WI38 (cell line): ENCODE data around the gene KRTAP2-3.
"Not testable (repeated sequence)": the region's sequence is repeated elsewhere in the genome, so short reads cannot be mapped to it uniquely, and the experiment has no call there.

Source experiments
- H3K4me3 ChIP-seq: 2 replicates; pipeline ENCODE4 v1.5.1; 2011; ENCODE audit warnings: low read depth, mild to moderate bottlenecking, control low read depth, low read length
- TF ChIP-seq, protein P1 (sequence below): IDR thresholded peaks from 2 replicates; pipeline ENCODE4 v1.5.1; 2012; ENCODE audit warnings: low read depth, mild to moderate bottlenecking, control low read depth, low read length

Gene KRTAP2-3

DNA sequence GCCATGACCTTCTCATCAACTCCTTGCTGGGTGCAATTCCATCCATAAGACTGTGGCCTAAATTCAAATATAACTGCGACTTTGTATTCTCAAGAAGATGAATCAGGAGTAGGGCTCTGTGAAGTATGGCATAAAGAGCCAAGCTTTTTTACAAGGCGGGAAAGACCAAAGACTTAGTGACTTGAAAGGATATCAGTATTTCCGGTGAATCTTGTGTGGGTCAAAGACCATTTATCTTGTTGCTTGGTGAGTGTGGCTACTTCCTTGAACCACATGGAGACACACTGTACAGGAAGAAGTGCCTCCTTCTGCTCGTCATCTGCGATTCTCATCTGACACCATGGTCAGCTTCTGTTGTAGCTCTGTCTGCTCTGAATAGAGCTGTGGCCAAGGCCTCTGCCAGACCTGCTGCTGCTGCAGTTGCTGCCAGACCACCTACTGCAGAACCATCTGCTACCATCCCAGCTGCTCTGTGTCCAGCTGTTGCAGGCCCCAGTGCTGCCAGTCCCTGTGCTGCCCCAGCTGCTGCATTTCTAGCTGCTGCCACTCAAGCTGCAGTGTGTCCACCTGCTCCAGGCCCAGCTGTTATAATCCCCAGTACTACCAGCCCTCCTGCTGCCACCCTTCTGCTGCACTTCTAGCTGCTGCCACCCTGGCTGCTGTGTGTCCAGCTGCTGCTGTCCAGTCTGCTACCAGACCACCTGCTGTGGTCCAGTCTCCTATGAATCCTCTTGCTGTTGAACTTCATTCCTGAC, 11.9 kb upstream of the KRTAP2-3 start:
- TF ChIP-seq, protein P1, sequence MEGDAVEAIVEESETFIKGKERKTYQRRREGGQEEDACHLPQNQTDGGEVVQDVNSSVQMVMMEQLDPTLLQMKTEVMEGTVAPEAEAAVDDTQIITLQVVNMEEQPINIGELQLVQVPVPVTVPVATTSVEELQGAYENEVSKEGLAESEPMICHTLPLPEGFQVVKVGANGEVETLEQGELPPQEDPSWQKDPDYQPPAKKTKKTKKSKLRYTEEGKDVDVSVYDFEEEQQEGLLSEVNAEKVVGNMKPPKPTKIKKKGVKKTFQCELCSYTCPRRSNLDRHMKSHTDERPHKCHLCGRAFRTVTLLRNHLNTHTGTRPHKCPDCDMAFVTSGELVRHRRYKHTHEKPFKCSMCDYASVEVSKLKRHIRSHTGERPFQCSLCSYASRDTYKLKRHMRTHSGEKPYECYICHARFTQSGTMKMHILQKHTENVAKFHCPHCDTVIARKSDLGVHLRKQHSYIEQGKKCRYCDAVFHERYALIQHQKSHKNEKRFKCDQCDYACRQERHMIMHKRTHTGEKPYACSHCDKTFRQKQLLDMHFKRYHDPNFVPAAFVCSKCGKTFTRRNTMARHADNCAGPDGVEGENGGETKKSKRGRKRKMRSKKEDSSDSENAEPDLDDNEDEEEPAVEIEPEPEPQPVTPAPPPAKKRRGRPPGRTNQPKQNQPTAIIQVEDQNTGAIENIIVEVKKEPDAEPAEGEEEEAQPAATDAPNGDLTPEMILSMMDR = no peak
- no peak overlapping the region for H3K4me3 ChIP-seq

DNA sequence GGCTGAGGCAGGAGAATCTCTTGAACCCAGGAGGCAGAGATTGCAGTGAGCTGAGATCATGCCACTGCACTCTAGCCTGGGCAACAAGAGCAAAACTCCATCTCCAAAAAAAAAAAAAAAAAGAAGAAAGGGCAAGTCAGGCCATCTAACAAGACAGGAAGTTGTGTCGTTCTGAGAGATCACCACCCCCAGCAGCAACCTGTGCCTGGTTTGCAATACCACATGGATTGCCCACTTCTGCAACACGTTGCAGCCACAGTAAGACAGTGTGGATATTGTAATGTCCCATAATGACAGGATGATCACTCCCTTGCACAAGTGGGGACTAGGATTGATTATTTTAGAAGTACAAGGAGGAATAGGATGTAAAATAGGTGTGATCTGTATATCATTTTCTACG, 9.1 kb upstream of the KRTAP2-3 start:
- TF ChIP-seq, protein P1 = no peak

GRCh38 chr17:41067281-41067680, 7.4 kb upstream of the KRTAP2-3 start:
- no peak overlapping the region for H3K4me3 ChIP-seq
- TF ChIP-seq, protein P1 = no peak

More for the DNA sequence above, 9.1 kb upstream of the KRTAP2-3 start:
- no peak overlapping the region for H3K4me3 ChIP-seq

DNA sequence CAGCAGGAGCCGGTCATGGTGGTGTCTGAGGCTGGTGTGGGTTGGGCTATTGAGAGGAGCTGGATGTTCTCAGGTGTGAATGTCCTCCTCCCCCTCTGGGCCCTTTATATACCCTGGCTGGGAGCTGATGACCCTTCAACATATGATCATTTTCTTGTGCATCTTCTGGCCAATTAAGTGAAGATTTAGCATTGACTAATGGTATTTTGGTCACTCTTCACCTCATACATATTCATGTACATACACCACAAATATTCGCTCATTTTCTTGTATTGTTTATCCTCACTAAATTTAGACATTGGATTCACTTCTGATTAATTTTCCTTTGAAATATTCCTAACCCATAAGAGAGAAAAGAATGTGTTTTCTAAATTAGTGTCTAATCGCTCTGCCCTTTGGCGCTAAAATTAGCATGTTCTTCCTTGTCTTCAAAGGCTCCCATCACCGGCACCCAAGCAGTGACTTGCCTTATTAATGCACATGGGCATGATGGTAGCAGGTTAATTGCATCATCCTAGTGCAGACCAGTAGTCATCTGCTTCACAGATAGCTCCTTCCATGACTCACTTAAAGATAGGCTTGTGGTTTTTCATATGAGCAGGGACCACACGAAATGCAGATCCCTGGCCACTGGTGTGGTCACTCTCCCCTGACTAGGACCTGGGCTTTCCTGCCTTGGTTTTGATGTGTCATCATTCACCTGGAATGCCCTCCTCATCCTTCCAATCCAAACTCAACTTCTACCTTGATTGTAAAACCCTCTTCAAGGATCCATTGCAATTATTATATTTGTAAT, 6.1 kb upstream of the KRTAP2-3 start, which contains the start of gene KRTAP2-4:
TSS of gene KRTAP2-4 (minus strand) at position 51 of the 796 bp plus-strand sequence. CDS start at position 17, 34 bp downstream.
- no peak within 1 kb of the TSS for H3K4me3 ChIP-seq
- TF ChIP-seq, protein P1 = no peak

GRCh38 chr17:41065016-41065689, 5.2 kb upstream of the KRTAP2-3 start:
- not testable (repeated sequence) for H3K4me3 ChIP-seq

DNA sequence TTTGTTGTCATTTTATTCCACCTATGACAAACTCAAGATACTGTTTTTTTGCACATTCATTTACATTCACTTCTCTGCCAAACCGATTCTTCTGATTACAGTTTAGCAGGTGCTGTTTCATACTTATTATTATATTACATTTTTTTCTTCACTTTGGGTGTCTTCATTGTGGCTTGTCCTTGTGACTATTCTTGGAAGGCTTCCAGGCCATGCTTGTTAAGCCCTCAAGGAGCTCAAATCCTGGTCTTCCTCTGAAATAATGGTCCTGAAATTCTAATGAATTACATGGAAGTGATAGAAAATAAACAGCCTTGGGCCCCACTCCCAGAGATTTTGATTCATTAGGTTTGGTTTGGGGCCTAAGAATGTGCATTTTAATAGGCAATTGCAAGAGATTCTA, 4.4 kb upstream of the KRTAP2-3 start:
- TF ChIP-seq, protein P1 = no peak
- H3K4me3 ChIP-seq = no peak overlapping the region

DNA sequence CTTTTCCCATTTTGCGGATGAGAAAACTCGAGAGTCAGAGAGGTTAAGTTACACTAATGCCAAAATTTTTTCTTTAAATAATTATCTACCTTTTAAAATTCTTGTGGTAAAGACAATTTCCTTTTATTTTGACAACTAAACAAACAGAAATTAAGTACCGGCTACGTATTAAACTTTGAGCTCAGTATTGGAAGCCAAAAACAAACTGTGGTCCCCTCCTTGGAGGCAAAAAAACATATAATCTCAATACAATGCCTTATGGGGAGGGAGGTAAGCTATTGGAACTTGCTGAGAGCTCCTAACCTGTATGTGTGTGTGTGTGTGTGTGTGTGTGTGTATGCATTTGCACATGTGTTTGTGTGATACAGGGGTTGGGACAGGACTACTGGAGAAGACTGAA, 3.5 kb upstream of the KRTAP2-3 start:
- H3K4me3 ChIP-seq = no peak overlapping the region
- TF ChIP-seq, protein P1 = no peak
